ENCODE results near the gene LRRC8B. TPM values are rescaled to one million over a fixed set of nuclear protein-coding genes. Genes with fewer than 3 reads are reported as not detected.

LRRC8B gene
- total and polyA plus RNA-seq, 2 of the 8 experiments (the other 6 are each of a cell fraction or from before 2014, with no cell fraction given): 18.4 to 29.2 TPM

DNA sequence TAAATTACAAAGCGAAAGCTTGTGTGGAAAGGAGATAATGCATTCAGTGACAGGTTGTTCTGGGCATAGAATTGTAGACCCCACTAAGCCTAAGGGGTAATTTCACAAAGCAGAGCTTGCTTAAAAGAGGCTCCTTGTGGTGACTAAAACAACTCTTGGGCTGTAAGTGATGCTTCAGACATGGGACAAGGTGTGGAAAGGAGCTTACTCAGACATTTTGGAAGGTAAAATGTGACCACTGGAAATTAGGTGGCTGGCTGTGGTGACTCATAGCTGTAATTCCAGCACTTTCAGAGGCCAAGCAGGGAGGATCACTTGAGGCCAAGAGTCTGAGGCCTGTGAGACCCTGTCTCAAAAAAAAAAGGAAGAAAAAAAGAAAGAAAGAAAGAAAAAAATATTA lies 57.2 kb downstream of the LRRC8B start:
- Histone ChIP-seq H3K23me2 (ENCODE audit: low read depth, low read length) (no peaks in the 10 kb centered on the region), H4K5ac (ENCODE audit: insufficient read length, low read depth, low read length) (no peak overlapping the region), H2BK5ac (ENCODE audit: low read depth, low read length) (no peak overlapping the region), H3K79me1 (ENCODE audit: low read depth, low read length) (no peaks in the 10 kb centered on the region), H3K56ac (replicated peaks; ENCODE audit: insufficient read length, low read depth, low read length) (no peak overlapping the region), H2BK20ac (ENCODE audit: low read length) (no peak overlapping the region), H3K14ac (ENCODE audit: insufficient read length) (no peak overlapping the region), H3K4ac (replicated peaks; ENCODE audit: insufficient read length, low read depth, low read length) (no peak overlapping the region), H2BK15ac (ENCODE audit: low read length) (no peak overlapping the region), H2AK5ac (ENCODE audit: low read depth, low read length) (no peak overlapping the region), H4K8ac (ENCODE audit: extremely low read depth, insufficient read depth, low read length) (no peak overlapping the region), H3K4me3 (ENCODE audit: extremely low read depth in 1 of 4, insufficient read depth in 2 of 4, low read depth in 3 of 4, low read length in 4 of 4) (no peak overlapping the region), H3K36me3 (ENCODE audit: control insufficient read depth in 2 of 4, insufficient read depth in 4 of 4, low read length in 3 of 4) (peaks cover 0 to 35% (median 14%) of the 10 kb centered on the region in 4 experiments), H3K4me1 (replicated peaks in 1 of 4; ENCODE audit: control insufficient read depth in 3 of 4, insufficient read depth in 4 of 4, low read length in 3 of 4) (peaks cover 0 to 2% (median 0%) of the 10 kb centered on the region in 4 experiments; a peak in 1 of 7 replicates), H3K27ac (ENCODE audit: low read depth, low read length) (no peak overlapping the region), H2BK12ac (ENCODE audit: low read depth, low read length) (no peak overlapping the region), H2BK120ac (replicated peaks; ENCODE audit: low read depth, low read length) (no peak overlapping the region), H3K23ac (ENCODE audit: insufficient read length) (no peak overlapping the region), H3K27me3 (replicated peaks in 1 of 4; ENCODE audit: control insufficient read depth in 3 of 4, extremely low read depth in 1 of 4, insufficient read depth in 3 of 4, low read length in 3 of 4) (no peaks in the 10 kb centered on the region), H3K4me2 (ENCODE audit: insufficient read depth in 1 of 2, low read depth in 2 of 2, low read length in 2 of 2) (no peak overlapping the region), H3K9me3 (ENCODE audit: insufficient read depth in 2 of 2, low read depth in 1 of 2, low read length in 1 of 2) (no peaks in the 10 kb centered on the region), H3K9ac (replicated peaks in 1 of 4; ENCODE audit: extremely low read depth in 1 of 4, low read depth in 3 of 4, low read length in 3 of 4) (no peak overlapping the region), H4K91ac (replicated peaks; ENCODE audit: insufficient read length, low read length) (no peak overlapping the region), H2AFZ (ENCODE audit: low read length) (no peak overlapping the region), H3K79me2 (ENCODE audit: control insufficient read depth in 1 of 2, insufficient read depth in 2 of 2, low read length in 2 of 2) (no peaks in the 10 kb centered on the region), H4K20me1 (replicated peaks in 1 of 2; ENCODE audit: control insufficient read depth in 1 of 2, insufficient read depth in 2 of 2, low read length in 2 of 2) (no peaks in the 10 kb centered on the region), H3K18ac (ENCODE audit: extremely low read depth, low read length) (no peak overlapping the region)
- TF ChIP-seq E2F6 (IDR thresholded peaks at IDR 0.05) (no peak), NRF1 (IDR thresholded peaks at IDR 0.05; ENCODE audit: low read depth, low read length) (no peak), SIX5 (IDR thresholded peaks at IDR 0.05; ENCODE audit: low read depth, low read length) (no peak), CBX8 (IDR thresholded peaks at IDR 0.05; ENCODE audit: borderline replicate concordance, low read depth, low read length) (no peak), BRCA1 (IDR thresholded peaks at IDR 0.05; ENCODE audit: low read depth, low read length) (no peak), CBX5 (IDR thresholded peaks at IDR 0.05; ENCODE audit: low read depth, low read length) (no peak), CTBP2 (IDR thresholded peaks at IDR 0.05; ENCODE audit: borderline replicate concordance, insufficient read depth, insufficient read length, low read length) (no peak)
- FAIRE-seq: no peak
- POLR2A ChIA-PET (ENCODE audit: partially characterized antibody): no interaction called here
- DNase-seq (ENCODE audit: low read depth in 1 of 2, low spot score in 2 of 2): no peak
- CTCF ChIA-PET (ENCODE audit: partially characterized antibody): interaction anchor here (1.1 to 2.3 kb wide), 5 partner anchors 9 to 48 kb away, joined by 3 to 8 read pairs (median 4); no protein-coding TSS in a partner anchor
- 81% methylated on average over 1 of the region's 1 CpG; no CpG with 5 or more reads in 1 of the 2 experiments for WGBS, 2 experiments (ENCODE audit: extremely low coverage in 1 of 2, insufficient coverage in 1 of 2, insufficient read length in 1 of 2, insufficient replicate concordance in 2 of 2, low coverage in 1 of 2, low lambda C conversion rate in 2 of 2, missing lambda C conversion rate in 1 of 2)

All from H1 (cell line).